HPDE6-E6E7 (cell line): Measurements from ENCODE around the gene LARP4B.

Source experiments
- DNase-seq: peaks from one replicate; pipeline ENCODE4 v3.0.0; 2011; ENCODE audit warnings: missing footprints; ENCODE audit errors: extremely low spot score

Gene LARP4B

DNA sequence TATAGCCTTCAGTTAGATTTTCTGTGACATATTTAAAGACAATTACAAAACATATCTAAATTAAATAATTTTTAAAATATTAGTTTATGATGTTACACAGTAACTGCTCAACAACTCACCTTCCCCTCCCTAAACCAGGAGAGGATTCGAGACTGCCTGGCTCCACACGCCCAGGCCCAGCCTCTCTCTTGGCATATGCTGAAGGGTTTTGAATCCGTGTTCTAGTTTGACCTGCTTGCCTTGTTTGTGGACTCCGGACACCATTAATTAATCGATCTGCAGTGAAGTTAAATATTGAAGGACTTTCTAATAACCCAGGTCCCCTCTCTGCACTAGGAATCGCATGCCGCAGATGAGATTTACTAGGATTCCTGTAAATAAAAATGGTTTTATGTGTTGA lies 106.6 kb downstream of the LARP4B start:
- no peak for DNase-seq

DNA sequence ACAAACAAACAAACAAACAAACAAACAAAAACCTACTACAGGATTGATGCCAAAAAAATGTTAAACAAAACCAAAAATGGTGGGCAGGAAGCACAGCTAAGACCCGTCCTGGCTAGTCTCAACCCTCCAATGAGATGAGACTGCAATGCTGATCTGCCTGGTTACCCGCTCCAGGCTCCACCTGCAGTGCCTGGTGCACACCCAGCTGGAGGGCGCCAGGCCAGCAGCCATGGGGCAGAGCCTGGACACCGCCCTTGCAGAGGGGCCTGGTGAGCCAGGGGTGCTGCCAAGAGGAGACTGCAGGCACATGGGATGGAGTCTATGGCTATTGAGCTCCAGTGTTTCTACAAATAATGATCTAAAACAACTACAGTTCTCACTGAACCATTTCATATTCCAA lies 107.0 kb downstream of the LARP4B start:
- no peak for DNase-seq

- DNase-seq: no peak
These were observed 108.7 kb downstream of the LARP4B start for GRCh38 chr10:822661-823367.

DNA sequence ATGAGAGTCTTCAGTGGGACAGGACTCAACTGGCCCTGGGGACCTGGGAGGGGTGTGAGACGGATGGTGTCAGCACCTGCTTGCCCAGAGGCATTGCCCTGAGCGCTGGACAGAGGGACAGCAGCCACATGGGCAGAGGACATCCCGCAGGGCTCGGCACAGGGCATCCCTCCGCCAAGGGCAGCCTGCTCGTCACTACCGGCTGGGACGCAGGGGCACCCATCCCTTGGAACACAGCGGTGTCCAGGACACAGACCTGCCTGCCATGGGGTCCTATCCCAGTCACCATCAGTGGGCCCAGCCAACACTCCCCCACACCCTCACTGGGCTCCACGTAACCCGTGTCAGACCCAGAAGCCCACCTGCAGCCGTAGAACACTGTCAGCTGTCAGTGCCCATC lies 109.3 kb downstream of the LARP4B start:
- DNase-seq: no peak

- no peak for DNase-seq
These were observed 110.2 kb downstream of the LARP4B start for GRCh38 chr10:821322-821721.

DNA sequence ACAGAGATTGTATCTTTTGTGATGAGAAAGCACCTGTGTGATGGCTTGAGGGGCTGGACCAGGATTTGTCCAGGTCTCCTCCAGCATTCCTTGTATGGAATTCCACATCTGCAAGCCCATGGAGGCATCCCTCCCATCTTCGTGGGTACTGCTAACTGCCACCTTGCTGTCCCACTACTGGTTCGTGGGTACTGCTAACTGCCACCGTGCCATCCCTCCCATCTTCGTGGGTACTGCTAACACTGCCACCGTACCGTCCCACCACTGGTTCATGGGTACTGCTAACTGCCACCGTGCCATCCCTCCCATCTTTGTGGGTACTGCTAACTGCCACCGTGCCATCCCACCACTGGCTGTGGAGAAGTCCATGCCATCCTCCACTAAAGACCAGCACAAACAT lies 111.7 kb downstream of the LARP4B start:
- DNase-seq: no peak

DNA sequence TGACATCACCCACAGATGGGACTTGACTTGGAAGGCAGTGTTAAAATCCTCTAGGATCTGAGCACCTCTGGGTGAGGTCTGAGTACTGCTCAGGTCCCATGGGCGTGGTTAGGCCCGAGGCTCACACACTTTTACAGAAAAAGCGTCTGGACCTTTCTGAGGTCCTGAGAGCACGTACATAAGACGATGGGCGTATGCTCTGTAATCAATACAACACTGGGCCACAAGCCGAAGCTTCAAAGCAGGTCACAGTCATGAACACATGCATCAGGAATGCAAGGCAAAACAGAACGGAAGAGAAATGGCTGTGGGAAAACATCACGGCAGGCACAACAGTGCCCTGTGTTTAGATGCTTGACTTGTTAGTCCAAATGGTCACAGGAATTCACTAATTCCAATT lies 112.2 kb downstream of the LARP4B start:
- no peak for DNase-seq

- no peak for DNase-seq
These were observed 112.8 kb downstream of the LARP4B start for GRCh38 chr10:818526-819220.

- no peak for DNase-seq
These were observed 113.5 kb downstream of the LARP4B start for GRCh38 chr10:818010-818409.

- DNase-seq: no peak
These were observed 114.1 kb downstream of the LARP4B start for GRCh38 chr10:817371-817770.

GRCh38 chr10:816958-817357 lies 114.5 kb downstream of the LARP4B start:
- DNase-seq: no peak

- no peak for DNase-seq
These were observed 115.4 kb downstream of the LARP4B start for GRCh38 chr10:816091-816477.

DNA sequence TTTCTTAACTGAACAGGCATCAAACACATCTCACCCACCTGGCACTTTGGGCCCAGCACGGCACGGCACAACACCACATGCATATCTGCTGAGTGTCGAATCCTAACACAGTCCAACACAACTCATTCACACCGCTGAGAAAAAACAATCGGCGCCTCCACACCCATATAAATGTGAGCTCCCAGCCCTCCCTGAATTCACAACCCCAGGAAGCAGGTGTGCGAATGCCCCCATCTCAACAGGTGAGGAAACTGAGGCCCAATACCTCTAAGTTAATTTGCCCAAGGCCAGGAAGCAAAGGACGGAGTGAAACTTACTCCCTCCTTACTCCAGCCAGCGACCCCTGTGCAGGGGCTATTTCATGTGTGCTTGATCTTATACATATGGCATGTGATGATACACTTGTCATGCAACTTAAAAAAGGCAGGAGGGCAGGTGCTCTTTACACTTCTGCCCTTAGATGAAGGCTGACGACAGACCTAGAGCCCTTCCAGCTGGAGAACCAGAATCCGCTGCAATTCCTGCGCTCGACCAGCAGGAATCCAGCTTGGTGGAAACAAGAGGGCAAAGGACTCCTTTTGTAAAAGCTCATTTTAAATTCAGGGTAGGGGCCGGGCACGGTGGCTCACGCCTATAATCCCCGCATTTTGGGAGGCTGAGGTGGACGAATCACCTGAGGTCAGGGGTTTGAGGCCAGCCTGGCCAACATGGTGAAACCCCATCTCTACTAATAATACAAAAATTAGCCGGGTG lies 116.0 kb downstream of the LARP4B start:
- DNase-seq: no peak

- no peak for DNase-seq
These were observed 116.8 kb downstream of the LARP4B start for GRCh38 chr10:814536-815302.

DNA sequence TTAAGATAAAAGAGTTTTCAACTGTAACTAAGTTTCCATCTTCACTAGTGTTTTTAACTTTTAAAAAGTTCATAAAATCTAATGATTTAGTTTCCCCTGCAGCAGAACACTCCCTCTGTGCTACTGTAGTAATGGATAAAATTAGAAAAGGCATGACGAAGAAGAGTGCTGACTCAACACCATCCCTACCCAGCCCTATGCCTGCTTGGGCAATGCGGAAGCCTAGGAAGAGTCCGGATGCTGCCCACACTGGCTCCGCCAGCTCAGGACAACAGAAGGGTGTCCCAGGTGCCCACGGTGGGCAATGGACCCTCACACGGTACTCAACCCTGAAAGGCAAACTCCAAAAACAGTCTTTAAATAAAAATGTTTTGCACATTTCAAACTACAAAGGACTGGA lies 118.2 kb downstream of the LARP4B start:
- no peak for DNase-seq

DNA sequence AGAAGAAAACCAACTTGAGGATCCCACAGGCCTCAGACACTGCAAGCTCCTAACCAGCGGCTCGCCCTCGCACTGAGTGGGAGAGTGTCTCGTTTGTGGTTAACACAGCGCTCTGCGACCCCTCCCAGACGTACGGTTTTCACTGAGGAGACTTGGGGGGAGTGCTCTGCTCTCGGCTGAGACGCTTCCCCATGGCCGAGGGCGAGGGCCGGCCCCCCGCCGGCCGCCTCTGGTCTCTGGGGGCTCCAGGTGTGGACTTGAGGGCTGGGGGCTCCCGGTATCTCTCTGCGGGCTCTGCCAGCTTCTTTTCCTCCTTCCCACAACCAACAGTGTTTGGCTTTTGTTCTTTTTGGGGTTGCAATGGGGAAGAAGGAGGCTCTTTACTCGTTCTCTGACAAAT lies 118.7 kb downstream of the LARP4B start:
- DNase-seq: no peak

DNA sequence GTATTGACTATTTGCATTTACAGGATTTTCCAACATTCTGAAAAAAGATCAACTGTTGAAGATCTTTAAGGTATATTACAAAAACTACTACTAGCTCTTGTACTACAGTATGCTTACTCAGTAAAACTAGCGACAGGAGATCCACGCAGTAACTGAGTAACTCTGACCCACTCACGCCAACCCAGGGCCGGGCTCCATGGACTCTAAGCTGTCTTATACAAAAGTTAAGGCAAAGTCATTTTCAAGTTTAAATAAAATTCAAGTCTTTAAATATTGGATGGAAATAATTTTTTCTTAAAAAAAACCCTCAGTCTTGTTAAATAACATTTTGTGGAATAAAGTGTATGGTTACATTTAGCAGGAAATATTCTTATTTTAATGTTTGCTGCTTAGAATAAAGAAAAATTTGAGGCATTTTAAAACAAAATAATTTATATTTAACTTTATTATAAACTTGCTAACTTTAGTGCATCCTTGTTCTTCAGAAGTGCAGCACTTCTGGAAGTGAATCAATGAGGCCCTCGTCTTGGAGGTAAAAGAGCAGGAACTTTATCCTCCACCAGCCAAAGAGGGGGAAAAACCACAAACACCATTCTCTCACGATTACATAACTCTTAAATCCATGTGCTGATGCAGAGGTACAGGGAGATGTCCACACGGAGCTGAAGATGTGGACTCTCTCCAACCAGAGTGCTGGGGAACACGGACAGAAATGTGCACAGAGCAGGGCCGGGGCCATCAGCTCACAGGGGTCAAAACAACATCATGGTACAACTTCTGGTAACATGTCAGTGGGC lies 119.9 kb downstream of the LARP4B start:
- no peak for DNase-seq

DNA sequence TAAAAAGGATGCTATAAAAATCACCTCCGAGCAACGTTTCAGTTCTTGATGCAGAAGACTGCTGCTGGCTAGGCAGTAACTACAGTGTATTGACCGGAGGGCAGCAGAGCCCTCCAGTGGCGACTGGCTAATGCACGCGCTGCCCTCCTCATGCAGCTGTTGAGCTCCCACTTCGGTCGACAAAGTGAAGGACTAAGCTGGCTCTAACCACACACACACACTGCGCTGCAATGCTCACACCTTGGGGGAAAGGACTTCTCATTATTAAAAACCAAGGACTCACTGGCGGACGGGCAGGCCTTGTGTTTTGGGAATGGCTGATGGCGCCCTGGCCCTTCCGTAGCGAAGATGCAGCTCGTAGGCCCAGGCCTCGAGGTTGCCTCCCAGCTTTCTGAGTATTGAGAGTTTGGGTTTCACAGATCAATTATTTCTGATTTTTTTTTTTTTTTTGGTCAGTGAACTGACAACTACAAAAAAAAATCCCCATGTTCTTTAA lies 121.1 kb downstream of the LARP4B start:
- DNase-seq: no peak

DNA sequence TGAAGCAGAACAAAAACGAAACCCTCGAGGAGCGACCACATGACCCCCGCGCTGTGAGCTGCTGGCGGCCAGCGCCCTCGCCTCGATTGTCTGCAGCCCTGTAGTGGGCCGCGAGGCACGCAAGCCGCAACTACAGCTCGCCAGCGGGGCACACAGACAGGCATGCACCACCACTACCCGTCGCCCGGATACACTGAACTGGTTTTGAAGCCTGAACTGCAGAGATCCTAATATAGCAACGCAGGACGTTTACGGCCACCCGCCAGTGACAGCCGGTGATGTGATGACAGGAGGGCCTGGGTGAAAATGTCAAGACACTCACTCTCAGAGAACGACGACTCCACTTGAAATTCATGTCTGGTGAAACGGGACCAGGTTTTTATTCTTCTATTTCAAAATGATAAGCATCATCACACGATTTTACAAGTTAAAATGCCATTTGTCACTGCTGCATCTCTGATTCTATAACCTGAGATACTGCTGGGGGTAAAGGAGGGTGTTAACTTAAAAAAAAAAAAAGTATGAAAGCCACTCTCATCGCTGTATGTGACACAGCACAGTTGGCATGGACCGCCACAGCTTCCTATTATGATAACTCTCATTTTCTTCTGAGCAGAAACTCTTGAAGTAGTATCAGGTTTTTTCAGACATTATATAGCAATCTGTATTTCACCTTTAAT lies 121.7 kb downstream of the LARP4B start:
- DNase-seq: no peak

GRCh38 chr10:807958-808353 lies 123.5 kb downstream of the LARP4B start:
- DNase-seq: no peak
